ENCODE measurements around the gene TM4SF5.

Gene TM4SF5

GRCh38 chr17:4812690-4813089 is 41.0 kb downstream of the TM4SF5 start:
- Histone ChIP-seq H3F3A (ENCODE audit: low read depth) (no peaks in the 10 kb centered on the region), H3K79me2 (ENCODE audit: insufficient read depth, low read length) (no peaks in the 10 kb centered on the region), H2AFZ (ENCODE audit: low read length) (no peak overlapping the region), H3K4me1 (ENCODE audit: insufficient read depth, low read length, poor library complexity, severe bottlenecking) (no peaks in the 10 kb centered on the region), H3K9ac (ENCODE audit: low read depth, low read length, poor library complexity, severe bottlenecking) (no peak overlapping the region), H3K4me2 (ENCODE audit: low read depth, low read length, poor library complexity, severe bottlenecking) (no peak overlapping the region), H3K9me3 (ENCODE audit: insufficient read depth, low read depth, low read length) (no peaks in the 10 kb centered on the region), H3K9me2 (replicated peaks; ENCODE audit: low read depth, low read length) (no peaks in the 10 kb centered on the region), H3K4me3 (ENCODE audit: low read length, poor library complexity, severe bottlenecking) (no peak overlapping the region), H3K27me3 (ENCODE audit: insufficient read depth, low read length, poor library complexity, severe bottlenecking) (peaks cover 5% of the 10 kb centered on the region), H3K36me3 (ENCODE audit: insufficient read depth, low read length) (no peaks in the 10 kb centered on the region), H4K20me1 (ENCODE audit: insufficient read depth, low read length, poor library complexity, severe bottlenecking) (no peaks in the 10 kb centered on the region)
- no peak for TF ChIP-seq CTCF (conservative IDR thresholded peaks at IDR 0.05; ENCODE audit: low read length)
- no peak for TF ChIP-seq EZH2phosphoT487 (IDR thresholded peaks at IDR 0.05; ENCODE audit: borderline replicate concordance)

- Histone ChIP-seq H3K36me3 (ENCODE audit: insufficient read depth, low read length) (no peaks in the 10 kb centered on the region), H2AFZ (ENCODE audit: low read length) (no peak overlapping the region), H3K4me1 (ENCODE audit: insufficient read depth, low read length, poor library complexity, severe bottlenecking) (no peaks in the 10 kb centered on the region), H4K20me1 (ENCODE audit: insufficient read depth, low read length, poor library complexity, severe bottlenecking) (no peaks in the 10 kb centered on the region), H3K79me2 (ENCODE audit: insufficient read depth, low read length) (no peaks in the 10 kb centered on the region), H3K4me2 (ENCODE audit: low read depth, low read length, poor library complexity, severe bottlenecking) (no peak overlapping the region), H3K9me3 (ENCODE audit: insufficient read depth, low read depth, low read length) (no peaks in the 10 kb centered on the region), H3K27me3 (ENCODE audit: insufficient read depth, low read length, poor library complexity, severe bottlenecking) (no peaks in the 10 kb centered on the region), H3F3A (ENCODE audit: low read depth) (no peaks in the 10 kb centered on the region), H3K9me2 (replicated peaks; ENCODE audit: low read depth, low read length) (no peaks in the 10 kb centered on the region), H3K9ac (ENCODE audit: low read depth, low read length, poor library complexity, severe bottlenecking) (no peak overlapping the region), H3K4me3 (ENCODE audit: low read length, poor library complexity, severe bottlenecking) (no peak overlapping the region)
- TF ChIP-seq EZH2phosphoT487 (IDR thresholded peaks at IDR 0.05; ENCODE audit: borderline replicate concordance) (no peak), CTCF (conservative IDR thresholded peaks at IDR 0.05; ENCODE audit: low read length) (no peak; the same call in 1 of the 2 replicates)
These were observed 43.5 kb downstream of the TM4SF5 start for GRCh38 chr17:4815043-4815675.

GRCh38 chr17:4816826-4817225 is 45.1 kb downstream of the TM4SF5 start:
- Histone ChIP-seq H3K9me2 (replicated peaks; ENCODE audit: low read depth, low read length) (no peaks in the 10 kb centered on the region), H3K9ac (ENCODE audit: low read depth, low read length, poor library complexity, severe bottlenecking) (no peak overlapping the region), H4K20me1 (ENCODE audit: insufficient read depth, low read length, poor library complexity, severe bottlenecking) (no peaks in the 10 kb centered on the region), H3K79me2 (ENCODE audit: insufficient read depth, low read length) (no peaks in the 10 kb centered on the region), H3K4me3 (ENCODE audit: low read length, poor library complexity, severe bottlenecking) (no peak overlapping the region), H3K9me3 (ENCODE audit: insufficient read depth, low read depth, low read length) (no peaks in the 10 kb centered on the region), H2AFZ (ENCODE audit: low read length) (no peak overlapping the region), H3K4me1 (ENCODE audit: insufficient read depth, low read length, poor library complexity, severe bottlenecking) (no peaks in the 10 kb centered on the region), H3K27me3 (ENCODE audit: insufficient read depth, low read length, poor library complexity, severe bottlenecking) (no peaks in the 10 kb centered on the region), H3K4me2 (ENCODE audit: low read depth, low read length, poor library complexity, severe bottlenecking) (no peak overlapping the region), H3K36me3 (ENCODE audit: insufficient read depth, low read length) (no peaks in the 10 kb centered on the region), H3F3A (ENCODE audit: low read depth) (no peaks in the 10 kb centered on the region)
- no peak for TF ChIP-seq CTCF (conservative IDR thresholded peaks at IDR 0.05; ENCODE audit: low read length)
- no peak for TF ChIP-seq EZH2phosphoT487 (IDR thresholded peaks at IDR 0.05; ENCODE audit: borderline replicate concordance)
